Calu3 (cell line): ENCODE measurements around the gene ABCG1. TPM values are rescaled to one million over a fixed set of nuclear protein-coding genes. Genes with fewer than 3 reads are reported as not detected.

ENCODE experiments used
- BruUV-seq: library from RNA; stranded (reverse); fragments of 400-500 nt; replicated peaks from 2 replicates; lab custom pipeline; 2021; lab: Mats Ljungman, UMichigan
- CTCF ChIA-PET: fragments of 300-600 bp; sonication (Branson Sonifier 250); formaldehyde crosslinking; loops from one replicate; lab custom pipeline; 2022; ENCODE audit warnings: antibody characterized with exemption; lab: Charles Lee
- DNase-seq: peaks from one replicate; pipeline ENCODE4 v3.0.0; 2022
- H3K27ac Mint-ChIP-seq: one replicate; pipeline ENCODE4 v1.8.0; 2022; ENCODE audit warnings: mixed read lengths; ENCODE audit not compliant: unreplicated experiment
- H3K27me3 Mint-ChIP-seq: one replicate; pipeline ENCODE4 v1.8.0; 2022; ENCODE audit warnings: mixed read lengths; ENCODE audit not compliant: unreplicated experiment
- H3K36me3 Mint-ChIP-seq: one replicate; pipeline ENCODE4 v1.8.0; 2022; ENCODE audit warnings: mild to moderate bottlenecking, moderate library complexity, mixed read lengths; ENCODE audit not compliant: insufficient read depth, unreplicated experiment
- H3K4me1 Mint-ChIP-seq: one replicate; pipeline ENCODE4 v1.8.0; 2022; ENCODE audit warnings: mild to moderate bottlenecking, low read depth, mixed read lengths; ENCODE audit not compliant: unreplicated experiment
- H3K4me3 Mint-ChIP-seq: one replicate; pipeline ENCODE4 v1.8.0; 2022; ENCODE audit warnings: mild to moderate bottlenecking, low read depth, moderate library complexity, mixed read lengths; ENCODE audit not compliant: unreplicated experiment
- H3K9me3 Mint-ChIP-seq: one replicate; pipeline ENCODE4 v1.8.0; 2022; ENCODE audit warnings: low read depth, mixed read lengths; ENCODE audit not compliant: unreplicated experiment
- CTCF ChIP-seq: fragments of 200-600 bp; IDR thresholded peaks from one replicate; pipeline ENCODE4 v1.8.0; 2022; ENCODE audit warnings: antibody characterized with exemption; ENCODE audit not compliant: unreplicated experiment
- intact Hi-C: fragments of 100-400 bp; cut with micrococcal nuclease; formaldehyde crosslinking; loops from one replicate; pipeline ENCODE4 v1.10.0; 2022; ENCODE audit not compliant: unreplicated experiment
- total RNA-seq: library from RNA; stranded (reverse); gene quantifications from 2 replicates; pipeline ENCODE4 v1.2.3, GENCODE V29; 2022

The ABCG1 gene
- total RNA-seq, 1 experiment from 2014 or later = 0.19 TPM

GRCh38 chr21:42236014-42236413 lies 17.1 kb downstream of the ABCG1 start:
- Mint-ChIP-seq H3K27ac (no peak overlapping the region), H3K36me3 (no peaks in the 10 kb centered on the region), H3K9me3 (no peaks in the 10 kb centered on the region), H3K4me1 (peaks cover 8% of the 10 kb centered on the region), H3K27me3 (peaks cover 25% of the 10 kb centered on the region), H3K4me3 (no peak overlapping the region)
- DNase-seq = no peak
- CTCF ChIA-PET = no interaction called here
- no peak for TF ChIP-seq CTCF
- no TSS peak for BruUV-seq
- intact Hi-C loops = no loop called here

GRCh38 chr21:42236693-42237092 lies 17.8 kb downstream of the ABCG1 start:
- H3K27me3 Mint-ChIP-seq = peaks cover 25% of the 10 kb centered on the region
- CTCF ChIA-PET = no interaction called here
- BruUV-seq = no TSS peak

DNA sequence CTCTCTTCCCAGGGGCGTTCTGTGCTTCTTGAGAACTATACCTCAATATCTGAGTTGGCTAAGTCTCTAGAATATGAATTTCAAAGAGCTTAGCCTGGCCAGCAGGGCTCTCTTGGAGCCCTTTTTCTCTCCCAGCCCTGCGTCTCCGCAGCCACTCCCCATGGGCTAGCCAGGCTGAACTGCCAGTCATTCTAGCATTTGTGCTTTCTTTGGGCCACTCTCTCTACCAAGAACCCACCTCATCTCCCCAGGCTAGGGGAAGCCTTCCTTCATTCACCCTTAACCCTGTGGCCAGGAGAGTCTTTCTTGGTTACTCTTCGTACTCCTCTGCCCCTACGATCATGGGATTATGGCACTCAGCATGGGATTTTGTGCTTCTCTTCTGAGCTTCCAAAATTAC lies 18.2 kb downstream of the ABCG1 start:
- intact Hi-C loops = no loop called here
- no peak overlapping the region for H3K27ac Mint-ChIP-seq
- no peaks in the 10 kb centered on the region for H3K9me3 Mint-ChIP-seq
- DNase-seq = no peak
- H3K4me3 Mint-ChIP-seq = no peak overlapping the region
- H3K27me3 Mint-ChIP-seq = peaks cover 30% of the 10 kb centered on the region
- CTCF ChIA-PET = no interaction called here
- BruUV-seq = no TSS peak
- H3K4me1 Mint-ChIP-seq = peaks cover 8% of the 10 kb centered on the region
- no peaks in the 10 kb centered on the region for H3K36me3 Mint-ChIP-seq
- no peak for TF ChIP-seq CTCF

More at GRCh38 chr21:42236693-42237092, 17.8 kb downstream of the ABCG1 start:
- no peaks in the 10 kb centered on the region for H3K36me3 Mint-ChIP-seq
- no peak overlapping the region for H3K27ac Mint-ChIP-seq
- DNase-seq = no peak
- intact Hi-C loops = no loop called here
- no peaks in the 10 kb centered on the region for H3K9me3 Mint-ChIP-seq
- peaks cover 8% of the 10 kb centered on the region for H3K4me1 Mint-ChIP-seq
- no peak overlapping the region for H3K4me3 Mint-ChIP-seq
- no peak for TF ChIP-seq CTCF

GRCh38 chr21:42237577-42237976 lies 18.6 kb downstream of the ABCG1 start:
- no peak overlapping the region for H3K27ac Mint-ChIP-seq
- BruUV-seq = no TSS peak
- no peak overlapping the region for H3K4me3 Mint-ChIP-seq
- TF ChIP-seq CTCF = no peak
- peaks cover 8% of the 10 kb centered on the region for H3K4me1 Mint-ChIP-seq
- CTCF ChIA-PET = no interaction called here
- DNase-seq = no peak
- H3K9me3 Mint-ChIP-seq = no peaks in the 10 kb centered on the region
- peaks cover 34% of the 10 kb centered on the region for H3K27me3 Mint-ChIP-seq
- no peaks in the 10 kb centered on the region for H3K36me3 Mint-ChIP-seq
- intact Hi-C loops = no loop called here
